Testis (tissue), 2 donors: ENCODE results near the gene GRB14.

Source experiments
- POLR2A ChIP-seq: fragments of 450-650 bp; IDR thresholded peaks from one replicate; pipeline ENCODE4 v1.6.1; 2017; ENCODE audit warnings: antibody characterized with exemption, mild to moderate bottlenecking, moderate library complexity
- TF ChIP-seq, protein P1 (sequence below), 3 experiments: fragments of 450-650 bp in 2 of 3; fragments of 200-600 bp in 1 of 3; sonication (generic) in 1 of 3; IDR thresholded peaks; one replicate each; pipeline ENCODE4 v1.5.1; 2016 to 2019; ENCODE audit warnings: antibody characterized with exemption in 3 of 3, mild to moderate bottlenecking in 2 of 3, moderate library complexity in 1 of 3

GRCh38 chr2:164644036-164644700, 22.9 kb upstream of the GRB14 start:
- TF ChIP-seq, protein P1, sequence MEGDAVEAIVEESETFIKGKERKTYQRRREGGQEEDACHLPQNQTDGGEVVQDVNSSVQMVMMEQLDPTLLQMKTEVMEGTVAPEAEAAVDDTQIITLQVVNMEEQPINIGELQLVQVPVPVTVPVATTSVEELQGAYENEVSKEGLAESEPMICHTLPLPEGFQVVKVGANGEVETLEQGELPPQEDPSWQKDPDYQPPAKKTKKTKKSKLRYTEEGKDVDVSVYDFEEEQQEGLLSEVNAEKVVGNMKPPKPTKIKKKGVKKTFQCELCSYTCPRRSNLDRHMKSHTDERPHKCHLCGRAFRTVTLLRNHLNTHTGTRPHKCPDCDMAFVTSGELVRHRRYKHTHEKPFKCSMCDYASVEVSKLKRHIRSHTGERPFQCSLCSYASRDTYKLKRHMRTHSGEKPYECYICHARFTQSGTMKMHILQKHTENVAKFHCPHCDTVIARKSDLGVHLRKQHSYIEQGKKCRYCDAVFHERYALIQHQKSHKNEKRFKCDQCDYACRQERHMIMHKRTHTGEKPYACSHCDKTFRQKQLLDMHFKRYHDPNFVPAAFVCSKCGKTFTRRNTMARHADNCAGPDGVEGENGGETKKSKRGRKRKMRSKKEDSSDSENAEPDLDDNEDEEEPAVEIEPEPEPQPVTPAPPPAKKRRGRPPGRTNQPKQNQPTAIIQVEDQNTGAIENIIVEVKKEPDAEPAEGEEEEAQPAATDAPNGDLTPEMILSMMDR (IDR thresholded peaks at IDR 0.05): no peak
- TF ChIP-seq POLR2A: no peak
